ENCODE measurements around the gene SYNJ2. TPM values are rescaled to one million over a fixed set of nuclear protein-coding genes. Genes with fewer than 3 reads are reported as not detected.
A peak's percentile ranks its signal among the peaks of the same experiment; 100 is the strongest.

The SYNJ2 gene
- total RNA-seq, 2 donors from 2014 or later, result 10.2 to 23.4 TPM

DNA sequence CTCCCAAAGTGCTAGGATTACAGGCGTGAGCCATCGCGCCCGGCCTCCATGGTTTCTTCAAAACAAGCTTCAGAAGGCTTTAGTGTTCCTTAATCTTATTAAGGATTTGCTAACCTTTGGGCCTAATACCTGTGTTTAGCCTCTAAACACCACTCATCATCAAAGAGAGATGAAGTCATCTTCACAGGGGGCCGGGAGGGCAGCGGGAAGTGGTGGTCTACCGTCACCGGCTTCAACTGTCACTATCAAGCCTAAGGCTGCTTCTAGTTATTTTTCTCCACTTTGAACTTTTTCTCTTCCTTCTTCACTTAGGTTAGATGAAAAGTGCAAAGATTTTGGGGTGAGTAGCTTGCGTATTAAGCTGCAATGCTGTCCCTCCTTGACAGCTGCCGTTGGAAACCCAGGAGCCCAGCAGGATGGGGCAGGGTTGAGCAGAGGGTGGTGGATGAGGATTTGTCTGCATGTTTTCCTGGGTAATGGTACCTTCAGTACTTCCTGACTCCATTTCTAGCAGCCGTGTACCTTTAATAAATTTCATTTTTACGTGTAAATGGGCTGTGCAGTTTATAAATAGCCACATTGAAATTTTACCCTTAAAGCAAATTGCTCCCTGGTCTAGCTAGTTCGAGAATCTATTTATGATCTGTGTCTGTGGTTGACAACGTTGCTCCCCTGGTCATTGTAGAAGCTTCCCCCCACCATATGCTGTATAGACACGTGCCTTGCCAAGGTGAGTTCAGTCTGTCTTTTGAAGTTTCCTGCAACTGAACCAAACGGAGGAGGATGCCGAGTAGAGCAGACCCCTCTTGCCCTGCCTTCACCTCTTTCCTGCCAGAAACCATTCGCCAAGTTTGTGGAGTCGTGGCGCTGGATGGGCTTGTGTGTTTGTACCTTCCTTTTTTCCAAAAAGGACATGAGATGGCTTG lies 64.8 kb downstream of the SYNJ2 start:
- no peak for ATAC-seq
- intact Hi-C loops (cut with DNase I), result no loop called here
- peak; percentile 9 for DNase-seq

DNA sequence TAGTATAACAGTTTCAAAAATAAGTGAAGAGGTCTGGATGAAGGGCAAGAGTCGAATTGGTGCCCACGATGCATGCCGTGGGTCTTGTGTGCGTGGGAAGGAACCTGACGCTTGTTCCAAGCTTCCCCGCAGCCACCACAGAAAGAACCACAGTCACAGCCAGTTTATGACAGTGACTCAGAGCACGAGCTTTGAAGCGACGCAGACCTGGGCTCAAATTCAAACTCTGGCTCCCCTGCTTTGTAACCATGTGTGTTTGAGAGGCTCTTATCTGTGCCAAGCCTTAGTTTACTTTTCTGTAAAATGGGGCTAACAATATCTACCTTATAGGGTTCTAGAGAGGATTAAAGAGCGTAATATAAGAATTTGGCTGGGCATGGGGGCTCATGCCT lies 65.5 kb downstream of the SYNJ2 start:
- DNase-seq, result peak; percentile 39
- intact Hi-C loops (cut with DNase I), result no loop called here
- peak in 1 of 2 donors; percentile 7 for ATAC-seq

DNA sequence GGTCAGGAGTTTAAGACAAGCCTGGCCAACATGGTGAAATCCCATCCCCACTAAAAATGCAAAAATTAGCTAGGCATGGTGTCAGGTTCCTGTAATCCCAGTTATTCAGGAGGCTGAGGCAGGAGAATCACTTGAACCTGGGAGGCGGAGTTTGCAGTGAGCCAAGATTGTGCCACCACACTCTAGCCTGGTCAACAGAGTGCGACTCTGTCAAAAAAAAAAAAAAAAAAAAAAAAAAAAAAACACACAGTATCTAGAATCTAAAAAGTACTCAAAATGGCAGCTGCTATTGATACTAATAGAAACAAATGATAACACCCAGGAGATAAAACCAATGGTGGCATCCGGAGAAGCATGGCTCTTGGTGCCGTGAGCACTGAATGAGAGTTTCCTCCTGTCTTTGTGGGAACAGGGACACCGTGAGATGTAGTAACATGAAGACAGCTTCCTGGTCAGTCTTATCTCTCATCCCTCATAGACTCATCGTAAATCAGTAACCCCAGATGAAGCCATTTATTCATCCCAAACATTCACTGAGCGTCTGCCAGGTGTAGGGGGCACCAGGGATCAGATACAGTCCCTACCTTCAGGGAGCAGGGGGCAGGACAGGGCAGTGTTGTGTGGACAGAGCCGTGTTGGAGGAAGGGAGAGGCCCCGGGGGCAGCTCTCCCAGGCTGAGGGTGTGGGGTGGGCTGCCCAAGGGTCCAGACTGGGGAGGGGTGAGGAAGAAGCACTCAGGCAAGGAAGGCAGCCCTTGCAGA lies 66.1 kb downstream of the SYNJ2 start:
- ATAC-seq, result no peak
- intact Hi-C loops (cut with DNase I), result no loop called here
- peak; percentile 2 for DNase-seq

DNA sequence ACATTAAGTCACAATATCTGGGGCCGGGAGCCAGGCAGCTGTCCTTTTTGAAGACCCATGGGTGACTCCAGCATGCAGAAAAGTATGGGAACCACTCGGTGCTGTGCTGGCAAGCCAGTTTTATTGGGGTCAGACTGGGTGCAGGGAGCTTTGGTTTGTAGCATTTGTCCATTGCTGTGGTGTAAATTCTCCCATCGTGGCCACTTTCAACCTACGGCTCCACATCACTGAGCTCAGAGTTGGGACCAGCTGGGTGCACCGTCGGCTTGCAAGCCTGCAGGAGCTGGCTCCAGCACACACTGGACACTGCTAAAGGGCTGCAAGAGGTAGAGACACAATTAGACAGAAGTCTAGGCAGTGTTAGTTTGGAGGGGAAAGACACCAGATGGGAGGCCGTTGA lies 66.9 kb downstream of the SYNJ2 start:
- intact Hi-C loops (cut with DNase I), result no loop called here
- no peak for ATAC-seq

DNA sequence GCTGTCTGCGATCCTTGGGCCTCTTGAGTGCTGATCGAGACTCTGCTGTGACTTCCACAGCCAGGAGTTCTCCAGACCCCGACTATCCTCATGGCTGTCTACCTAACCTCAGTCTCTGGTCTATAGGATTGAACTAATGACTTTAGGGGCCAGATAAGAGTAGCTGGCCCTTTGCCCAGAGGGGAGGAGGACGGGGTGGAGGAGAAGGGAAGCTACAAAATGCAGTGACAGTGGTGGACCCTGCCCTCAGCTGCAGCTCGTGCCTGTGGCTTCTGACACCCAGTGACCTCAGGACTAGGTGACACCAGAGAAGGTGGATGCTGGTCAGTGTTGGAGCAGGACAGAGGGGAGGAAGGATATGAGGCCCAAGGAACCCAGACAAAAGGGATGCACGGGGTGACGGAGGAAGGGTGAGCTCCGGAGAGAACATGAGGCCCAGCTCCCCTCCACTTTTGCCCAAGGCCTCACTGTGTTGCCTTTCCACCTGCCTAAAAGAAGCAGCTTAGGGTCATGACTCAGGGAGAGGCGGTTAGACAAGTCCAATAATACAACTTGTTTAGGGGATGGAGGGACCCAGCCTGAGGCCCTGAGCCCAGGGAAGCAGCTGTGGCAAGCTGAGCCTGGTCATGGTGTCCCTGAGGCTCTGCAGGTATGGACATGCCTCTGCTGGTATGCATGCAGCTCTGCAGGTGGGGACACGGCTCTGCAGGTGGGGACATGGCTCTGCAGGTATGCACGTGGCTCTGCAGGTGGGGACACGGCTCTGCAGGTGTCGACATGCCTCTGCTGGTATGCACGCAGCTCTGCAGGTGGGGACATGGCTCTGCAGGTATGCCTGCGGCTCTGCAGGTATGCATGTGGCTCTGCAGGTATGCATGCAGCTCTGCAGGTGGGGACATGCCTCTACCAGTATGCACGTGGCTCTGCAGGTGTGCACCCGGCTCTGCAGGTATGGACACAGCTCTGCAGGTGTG lies 67.7 kb downstream of the SYNJ2 start:
- intact Hi-C loops (cut with DNase I), result no loop called here
- peak; percentile 15 for DNase-seq
- ATAC-seq, result no peak

More for the DNA sequence above, 66.9 kb downstream of the SYNJ2 start:
- DNase-seq, result peak; percentile 7

DNA sequence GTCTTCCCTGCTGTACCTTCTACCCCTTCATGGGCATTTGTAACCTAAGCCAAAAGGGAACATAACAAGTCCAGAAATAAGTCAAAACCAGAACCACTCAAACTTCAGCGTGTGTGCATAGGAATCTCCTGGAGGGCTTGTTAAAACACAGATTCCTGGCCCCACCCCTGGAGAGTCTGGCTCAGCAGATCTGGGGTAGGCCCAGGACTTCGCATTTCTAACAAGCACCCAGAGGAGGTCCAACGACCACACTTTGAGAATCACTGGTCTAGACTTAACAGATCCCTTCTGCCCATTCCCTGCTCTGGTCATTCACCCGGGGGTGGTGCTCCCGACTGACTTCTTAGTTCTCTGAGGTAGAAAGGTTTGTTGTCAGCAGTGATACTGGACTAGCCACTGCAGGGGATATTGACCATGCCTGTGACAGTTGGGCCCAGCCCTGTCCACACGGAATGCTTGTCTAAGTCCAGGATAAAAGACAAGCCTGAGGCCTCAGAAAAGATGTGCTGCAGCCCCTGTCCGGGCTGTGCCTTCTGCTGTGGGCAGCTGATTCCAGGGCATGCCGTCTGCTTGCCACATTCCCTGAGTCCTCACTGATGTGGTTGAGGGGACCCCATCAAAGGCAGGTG lies 68.6 kb downstream of the SYNJ2 start:
- ATAC-seq (no peak), DNase-seq (peak; percentile 5)
- intact Hi-C loops (cut with DNase I), result no loop called here

- intact Hi-C loops (cut with DNase I), result no loop called here
- peak; percentile 3 for DNase-seq
- peak in 1 of 2 donors; percentile 31 for ATAC-seq
Observed at GRCh38 chr6:158050955-158051354, 69.3 kb downstream of the SYNJ2 start.

GRCh38 chr6:158051968-158052367 lies 70.3 kb downstream of the SYNJ2 start:
- intact Hi-C loops (cut with DNase I), result no loop called here
- DNase-seq, result no peak
- no peak for ATAC-seq

GRCh38 chr6:158053377-158054313 lies 72.0 kb downstream of the SYNJ2 start:
- ATAC-seq (no peak), DNase-seq (no peak)
- intact Hi-C loops (cut with DNase I), result no loop called here

DNA sequence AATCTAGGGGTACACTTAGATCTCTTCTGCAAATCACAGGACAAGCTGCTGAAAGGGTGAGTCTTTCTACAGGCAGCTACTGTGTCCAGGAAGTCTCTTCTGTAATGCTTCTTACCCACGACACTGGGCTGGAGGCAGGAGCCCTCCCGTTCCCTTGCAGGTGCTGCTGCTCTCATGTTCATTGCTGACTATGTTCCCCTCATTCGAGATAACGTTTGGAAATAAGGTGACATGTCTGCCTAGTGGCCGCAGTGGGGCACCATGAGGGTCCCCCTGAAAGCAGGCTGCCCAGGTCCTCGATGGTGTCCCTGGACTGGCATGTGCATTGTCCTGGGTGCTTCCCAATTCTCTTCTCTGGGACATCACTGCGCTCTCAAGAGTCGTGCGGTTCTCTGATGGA lies 74.7 kb downstream of the SYNJ2 start:
- ATAC-seq, result no peak
- intact Hi-C loops (cut with DNase I), result no loop called here
- DNase-seq, result no peak

DNA sequence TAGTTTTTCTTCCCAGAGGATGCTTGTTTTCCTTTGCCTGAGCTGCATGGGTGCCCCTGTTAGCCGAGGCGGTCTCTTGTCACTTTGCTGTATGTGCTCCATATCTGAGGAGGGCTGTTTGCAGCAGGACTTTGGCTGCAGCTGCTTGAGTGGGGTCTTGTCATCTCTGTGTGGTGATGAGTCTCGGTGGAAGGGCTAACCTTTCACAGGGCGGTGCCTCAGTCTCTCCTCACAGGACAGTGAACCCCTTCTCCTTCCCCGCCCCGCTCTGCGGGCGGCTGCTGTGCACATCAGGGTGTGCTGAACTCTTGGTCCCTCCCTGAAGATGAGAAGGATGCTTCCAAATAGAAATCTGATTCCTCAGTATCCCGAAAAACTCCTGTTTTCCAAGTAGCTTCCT lies 75.1 kb downstream of the SYNJ2 start:
- ATAC-seq, result no peak
- intact Hi-C loops (cut with DNase I), result no loop called here
- no peak for DNase-seq

DNA sequence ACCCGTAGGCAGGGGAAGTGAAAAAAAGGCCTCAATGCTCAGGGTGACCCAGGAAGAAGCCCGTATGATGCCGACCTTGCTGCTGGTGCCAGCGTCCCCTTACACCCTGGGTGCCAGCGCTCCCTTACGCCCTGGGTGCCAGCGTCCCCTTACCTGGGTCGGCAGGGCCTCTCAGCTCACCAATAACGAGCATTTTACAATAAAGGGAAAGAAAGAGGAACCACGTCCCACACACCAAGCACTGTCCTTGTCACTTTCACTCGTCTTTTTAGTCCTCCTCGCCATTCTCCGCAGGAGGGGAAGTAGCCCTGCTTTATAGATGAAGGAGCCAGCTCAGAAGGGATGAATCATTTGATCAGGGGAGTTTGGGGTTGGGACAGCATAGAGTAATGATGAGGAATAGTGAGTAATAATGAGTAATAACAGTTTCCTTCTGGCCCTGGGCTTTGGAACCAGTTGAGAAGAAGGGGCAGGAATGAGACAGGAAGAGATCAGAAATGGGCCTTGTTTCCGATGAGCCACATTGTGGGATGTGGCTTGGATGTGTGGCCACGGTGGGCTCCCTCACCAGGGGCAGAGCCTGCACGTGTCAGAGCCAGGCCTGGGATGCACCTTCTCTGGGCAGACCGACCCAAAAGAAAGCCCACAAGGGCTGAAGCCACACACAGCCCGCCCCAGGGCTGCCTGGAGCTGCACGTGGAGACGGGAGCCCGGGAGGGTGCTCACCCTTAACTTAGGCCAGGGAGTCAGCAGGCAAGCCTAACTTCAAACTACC lies 75.7 kb downstream of the SYNJ2 start:
- ATAC-seq (peak in 1 of 2 donors; percentile 48), DNase-seq (no peak)
- intact Hi-C loops (cut with DNase I), result no loop called here

DNA sequence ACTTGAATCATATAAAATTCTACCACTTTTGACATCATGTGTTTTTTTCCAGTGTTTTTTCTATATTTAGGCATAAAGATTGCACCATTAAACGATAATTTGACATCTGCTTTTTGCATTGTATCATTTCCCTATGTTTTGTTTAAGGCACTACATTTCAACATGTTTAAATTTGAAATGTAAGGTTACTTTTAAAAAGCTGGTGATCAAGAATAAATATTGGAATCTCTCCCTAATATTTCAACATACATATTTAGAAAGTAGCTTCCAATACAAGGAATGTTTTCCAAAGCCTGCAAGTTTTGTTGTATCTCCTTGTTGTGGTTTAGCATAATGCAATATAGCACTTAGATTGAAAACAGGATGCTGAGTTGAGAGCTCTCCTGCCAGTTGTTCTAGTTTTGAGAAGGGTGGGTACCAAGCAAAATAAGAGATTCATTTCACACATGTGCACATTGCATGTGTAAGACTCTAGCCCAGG lies 76.5 kb downstream of the SYNJ2 start:
- intact Hi-C loops (cut with DNase I), result no loop called here
- DNase-seq (no peak), ATAC-seq (no peak)

DNA sequence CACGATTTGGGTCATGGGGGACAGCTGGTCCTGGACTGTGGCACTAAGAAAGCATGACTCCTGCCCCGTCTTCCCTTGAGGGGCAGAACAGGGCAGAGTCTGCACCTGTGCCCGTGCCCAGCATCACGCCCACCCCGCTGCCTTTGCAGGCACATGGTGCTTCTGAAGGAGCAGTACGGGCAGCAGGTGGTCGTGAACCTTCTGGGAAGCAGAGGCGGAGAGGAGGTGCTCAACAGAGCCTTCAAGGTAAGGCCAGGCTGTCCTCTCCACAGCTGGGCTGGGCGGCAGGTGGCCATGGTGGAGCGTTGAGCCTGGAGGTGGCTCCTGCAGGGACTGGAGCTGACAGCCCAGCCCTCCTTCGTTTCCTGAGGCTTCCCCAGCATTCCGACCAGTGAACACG lies 77.4 kb downstream of the SYNJ2 start:
- intact Hi-C loops (cut with DNase I), result no loop called here
- ATAC-seq (no peak), DNase-seq (no peak)

DNA sequence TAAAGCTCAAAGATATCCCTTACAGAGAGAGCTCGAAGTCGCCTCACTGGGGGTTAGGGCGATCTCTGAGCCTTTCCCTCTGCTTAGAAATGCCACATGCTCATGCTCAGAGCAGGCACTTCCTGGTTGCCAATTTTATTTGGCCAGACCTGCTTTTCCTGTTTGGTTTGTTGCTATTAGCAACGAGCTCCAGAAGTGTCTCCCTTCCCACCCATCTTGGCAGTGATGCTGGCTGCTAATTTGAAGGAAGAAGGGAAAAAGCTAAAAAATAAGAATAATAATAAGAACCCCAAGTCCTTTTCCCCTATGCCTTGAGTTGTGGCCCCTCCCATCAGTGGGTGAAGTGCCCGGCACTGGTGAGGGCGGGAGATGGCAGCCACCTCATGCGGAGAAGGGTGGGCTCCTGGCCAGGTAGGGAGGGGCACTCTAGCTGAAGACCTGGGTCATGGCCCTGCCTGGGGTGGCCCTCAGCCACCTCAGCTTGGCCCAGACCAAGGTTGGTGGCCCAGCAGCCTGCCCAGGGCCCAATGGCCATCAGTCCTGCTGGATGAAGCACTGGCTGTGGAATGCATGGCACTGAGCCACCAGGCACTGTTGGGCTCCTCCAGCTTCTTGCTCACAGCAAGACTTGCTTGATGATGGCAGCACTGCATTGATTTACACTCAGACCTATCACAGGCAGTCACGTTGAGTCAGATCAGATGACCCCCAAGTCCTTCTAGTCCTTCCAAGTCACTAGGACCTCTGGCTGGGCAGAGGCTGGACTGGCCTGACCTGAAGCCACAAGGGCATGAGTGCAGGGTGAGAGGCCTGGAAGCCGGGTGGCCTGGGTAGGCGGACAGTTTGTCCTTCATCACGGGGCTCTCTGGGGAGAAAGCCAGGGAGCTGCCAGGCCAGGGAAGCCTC lies 79.0 kb downstream of the SYNJ2 start:
- ATAC-seq, result peak; percentile 83 to 86
- intact Hi-C loops (cut with DNase I), result no loop called here
- peak; percentile 89 for DNase-seq

- ATAC-seq, result no peak
- intact Hi-C loops (cut with DNase I), result no loop called here
- DNase-seq, result no peak
Observed at GRCh38 chr6:158061361-158061708, 79.7 kb downstream of the SYNJ2 start.

Measured in left cardiac atrium (tissue), 4 donors.